Activated naive CD4-positive, alpha-beta T cell treated with anti-CD3 and anti-CD28 coated beads, Interleukin-2, amount 10 ng/mL, durations not matched to agents 7 days and 5 days (primary cell): ENCODE results near the gene FCGBP.
"Not testable (repeated sequence)": the region's sequence is repeated elsewhere in the genome, so short reads cannot be mapped to it uniquely, and the experiment has no call there.

Experiments
- CTCF ChIA-PET: fragments of 350-600 bp; sonication (Branson Sonifier 250); formaldehyde crosslinking; loops from one replicate; lab custom pipeline; 2021; ENCODE audit warnings: antibody characterized with exemption; lab: Charles Lee
- DNase-seq: peaks from one replicate; pipeline ENCODE4 v3.0.0-alpha.2; 2020
- H3K27ac Mint-ChIP-seq: one replicate; pipeline ENCODE4 v1.8.0; 2021; ENCODE audit warnings: mild to moderate bottlenecking, moderate library complexity, mixed read lengths
- H3K27me3 Mint-ChIP-seq: one replicate; pipeline ENCODE4 v1.8.0; 2021; ENCODE audit warnings: mild to moderate bottlenecking, mixed read lengths
- H3K36me3 Mint-ChIP-seq: one replicate; pipeline ENCODE4 v1.8.0; 2021; ENCODE audit warnings: mixed read lengths
- H3K4me1 Mint-ChIP-seq: one replicate; pipeline ENCODE4 v1.8.0; 2021; ENCODE audit warnings: mixed read lengths
- H3K4me3 Mint-ChIP-seq: one replicate; pipeline ENCODE4 v1.8.0; 2021; ENCODE audit warnings: mild to moderate bottlenecking, moderate library complexity, mixed read lengths
- H3K9me3 Mint-ChIP-seq: one replicate; pipeline ENCODE4 v1.8.0; 2021; ENCODE audit warnings: mixed read lengths

Gene FCGBP

GRCh38 chr19:39902326-39902725, 32.1 kb downstream of the FCGBP start:
- H3K27me3 Mint-ChIP-seq, CTCF ChIA-PET, H3K9me3 Mint-ChIP-seq, DNase-seq, H3K36me3 Mint-ChIP-seq, H3K4me1 Mint-ChIP-seq, H3K4me3 Mint-ChIP-seq, H3K27ac Mint-ChIP-seq: not testable (repeated sequence)

- H3K27ac Mint-ChIP-seq, H3K9me3 Mint-ChIP-seq, H3K4me1 Mint-ChIP-seq, H3K4me3 Mint-ChIP-seq, H3K36me3 Mint-ChIP-seq, H3K27me3 Mint-ChIP-seq, DNase-seq, CTCF ChIA-PET: not testable (repeated sequence)
Measured at GRCh38 chr19:39901681-39902080, 32.8 kb downstream of the FCGBP start.

- H3K27ac Mint-ChIP-seq, H3K27me3 Mint-ChIP-seq, H3K36me3 Mint-ChIP-seq, H3K4me3 Mint-ChIP-seq, H3K9me3 Mint-ChIP-seq, H3K4me1 Mint-ChIP-seq, CTCF ChIA-PET, DNase-seq: not testable (repeated sequence)
Measured at GRCh38 chr19:39898858-39899257, 35.6 kb downstream of the FCGBP start.

DNA sequence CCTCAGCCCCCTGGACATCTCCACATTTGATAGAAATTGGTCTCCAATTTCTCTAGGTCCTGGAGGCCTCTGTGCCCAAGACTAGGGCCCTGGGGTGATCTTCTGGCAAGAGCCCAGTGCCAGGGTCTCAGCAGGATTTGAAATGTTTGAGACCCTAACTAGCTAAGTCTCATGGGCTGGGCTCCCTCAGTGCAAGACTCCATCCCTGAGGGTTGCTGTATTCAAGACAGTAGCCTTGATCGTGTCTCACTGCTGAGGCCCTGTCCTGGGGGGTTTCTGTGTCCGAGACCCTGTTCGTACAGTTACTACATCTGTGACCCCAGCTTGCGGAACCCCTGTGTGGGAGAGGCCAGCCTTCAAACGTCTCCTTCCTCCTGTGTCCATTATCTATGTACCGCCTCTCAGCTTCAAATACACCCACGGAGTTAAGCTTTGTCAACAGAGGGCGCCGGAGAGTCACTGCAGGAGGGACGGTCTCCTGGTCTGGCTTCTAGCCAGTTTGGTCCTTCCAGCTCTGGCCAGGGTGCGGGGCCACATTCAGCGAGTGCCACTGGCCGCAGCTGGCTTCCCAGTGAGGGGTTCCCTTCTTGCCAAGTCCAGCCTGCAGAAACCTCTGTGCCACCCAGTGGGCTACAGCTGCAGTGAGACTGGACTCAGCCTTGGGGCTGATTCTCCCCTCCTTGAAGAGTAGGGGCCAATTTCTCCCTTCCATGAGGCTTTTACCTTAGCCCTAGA, 36.8 kb downstream of the FCGBP start:
- H3K36me3 Mint-ChIP-seq, H3K9me3 Mint-ChIP-seq, H3K4me3 Mint-ChIP-seq, CTCF ChIA-PET, H3K4me1 Mint-ChIP-seq, H3K27me3 Mint-ChIP-seq, H3K27ac Mint-ChIP-seq: not testable (repeated sequence)
- DNase-seq, result peak; percentile 43

- CTCF ChIA-PET, result interaction anchor here (1.2 kb wide), 1 partner anchor 76 kb away, joined by 7 read pairs; the partner anchor contains the start of gene PSMC4
- not testable (repeated sequence) for H3K27me3 Mint-ChIP-seq, H3K27ac Mint-ChIP-seq, DNase-seq, H3K4me3 Mint-ChIP-seq, H3K4me1 Mint-ChIP-seq, H3K36me3 Mint-ChIP-seq, H3K9me3 Mint-ChIP-seq
Measured at GRCh38 chr19:39895096-39895495, 39.3 kb downstream of the FCGBP start.

DNA sequence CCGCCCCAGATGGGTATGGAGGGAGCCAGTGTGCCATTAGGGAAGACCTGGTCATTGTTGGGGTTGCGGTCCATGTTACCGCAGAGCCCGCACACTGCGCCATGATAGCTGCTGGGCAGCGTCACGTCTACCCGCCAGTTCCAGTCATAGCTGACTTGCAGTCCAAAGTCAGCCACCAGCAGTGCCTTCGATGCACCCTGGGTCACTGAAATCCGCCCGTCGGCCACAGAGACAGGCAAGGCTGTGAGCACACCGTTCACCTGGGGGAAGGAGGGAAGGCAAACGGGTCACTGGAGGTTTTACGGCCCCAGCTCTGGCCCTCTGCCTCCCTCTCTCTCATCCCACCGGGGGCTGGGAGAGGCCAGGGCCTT, 40.2 kb downstream of the FCGBP start:
- H3K4me3 Mint-ChIP-seq, H3K27ac Mint-ChIP-seq, H3K27me3 Mint-ChIP-seq, DNase-seq, H3K4me1 Mint-ChIP-seq, H3K9me3 Mint-ChIP-seq, H3K36me3 Mint-ChIP-seq: not testable (repeated sequence)
- CTCF ChIA-PET, result interaction anchor here (1.2 kb wide), 1 partner anchor 76 kb away, joined by 7 read pairs; the partner anchor contains the start of gene PSMC4

DNA sequence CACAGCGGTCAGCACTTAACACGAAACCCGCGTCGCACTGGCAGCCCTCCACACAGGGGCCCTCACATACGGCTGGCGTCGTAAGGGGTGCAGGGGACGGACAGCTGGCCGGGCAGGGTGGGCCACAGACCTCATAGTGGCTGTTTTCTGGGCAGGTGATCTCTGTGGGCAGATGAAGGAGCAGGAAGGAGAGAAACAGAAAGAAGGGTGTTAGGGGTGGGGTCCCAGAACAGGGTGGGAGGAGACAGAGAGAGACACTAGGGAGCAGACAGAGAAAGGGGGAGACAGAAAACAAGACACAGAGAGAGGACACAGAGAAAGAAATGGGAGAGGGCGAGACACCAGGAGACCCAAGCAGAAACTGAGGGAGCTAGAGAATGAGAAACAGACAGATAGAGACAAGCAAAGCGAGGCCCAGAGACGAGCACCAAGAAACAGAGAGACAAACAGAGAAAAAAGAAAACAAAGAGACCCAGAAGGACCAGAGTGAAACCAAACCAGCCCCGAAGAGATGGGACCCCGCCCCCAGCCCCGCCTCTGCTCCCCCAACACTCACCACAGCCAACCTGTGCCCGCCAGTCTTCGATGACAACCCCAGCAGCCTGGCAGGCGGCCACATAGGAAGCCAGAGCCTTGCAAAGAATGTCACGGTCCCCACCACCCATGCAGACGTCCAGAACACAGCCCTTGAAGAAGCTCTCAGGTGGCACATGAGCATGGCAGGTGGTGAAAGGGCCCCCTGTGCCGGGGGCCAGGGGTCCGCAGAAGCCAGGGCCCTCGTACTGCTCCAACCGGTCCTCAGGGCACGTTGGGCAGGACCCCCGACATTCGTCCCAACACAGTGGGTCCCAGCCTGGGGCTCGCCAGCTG, 40.8 kb downstream of the FCGBP start:
- peak overlapping the region; percentile 2 for H3K27ac Mint-ChIP-seq
- H3K36me3 Mint-ChIP-seq, H3K4me3 Mint-ChIP-seq, H3K9me3 Mint-ChIP-seq, H3K27me3 Mint-ChIP-seq, H3K4me1 Mint-ChIP-seq: not testable (repeated sequence)
- peak; percentile 47 for DNase-seq
- CTCF ChIA-PET, result interaction anchor here (0.6 kb wide), 1 partner anchor 77 kb away, joined by 3 read pairs; the partner anchor contains the start of gene PSMC4

DNA sequence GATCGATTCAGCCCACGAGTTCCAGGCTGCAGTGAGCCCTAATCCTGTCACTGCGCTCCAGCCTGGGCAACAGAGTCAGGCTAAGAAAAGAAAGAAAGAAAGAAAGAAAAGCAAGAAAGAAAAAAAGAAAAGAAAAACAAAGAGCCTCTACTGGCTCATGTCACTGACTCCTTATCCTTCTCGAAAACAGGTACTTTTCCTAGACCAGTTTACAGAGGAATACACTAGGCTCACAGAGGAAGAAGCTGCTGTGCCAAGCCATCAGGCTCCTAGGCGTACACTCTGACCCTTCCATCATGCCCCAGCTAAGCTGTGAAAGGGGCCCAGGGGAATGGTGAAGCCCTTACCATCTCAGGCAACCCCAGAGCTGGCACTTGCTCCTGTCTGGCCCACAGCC, 41.9 kb downstream of the FCGBP start:
- H3K27ac Mint-ChIP-seq, H3K36me3 Mint-ChIP-seq, H3K9me3 Mint-ChIP-seq, H3K4me1 Mint-ChIP-seq, H3K27me3 Mint-ChIP-seq, CTCF ChIA-PET, DNase-seq, H3K4me3 Mint-ChIP-seq: not testable (repeated sequence)

DNA sequence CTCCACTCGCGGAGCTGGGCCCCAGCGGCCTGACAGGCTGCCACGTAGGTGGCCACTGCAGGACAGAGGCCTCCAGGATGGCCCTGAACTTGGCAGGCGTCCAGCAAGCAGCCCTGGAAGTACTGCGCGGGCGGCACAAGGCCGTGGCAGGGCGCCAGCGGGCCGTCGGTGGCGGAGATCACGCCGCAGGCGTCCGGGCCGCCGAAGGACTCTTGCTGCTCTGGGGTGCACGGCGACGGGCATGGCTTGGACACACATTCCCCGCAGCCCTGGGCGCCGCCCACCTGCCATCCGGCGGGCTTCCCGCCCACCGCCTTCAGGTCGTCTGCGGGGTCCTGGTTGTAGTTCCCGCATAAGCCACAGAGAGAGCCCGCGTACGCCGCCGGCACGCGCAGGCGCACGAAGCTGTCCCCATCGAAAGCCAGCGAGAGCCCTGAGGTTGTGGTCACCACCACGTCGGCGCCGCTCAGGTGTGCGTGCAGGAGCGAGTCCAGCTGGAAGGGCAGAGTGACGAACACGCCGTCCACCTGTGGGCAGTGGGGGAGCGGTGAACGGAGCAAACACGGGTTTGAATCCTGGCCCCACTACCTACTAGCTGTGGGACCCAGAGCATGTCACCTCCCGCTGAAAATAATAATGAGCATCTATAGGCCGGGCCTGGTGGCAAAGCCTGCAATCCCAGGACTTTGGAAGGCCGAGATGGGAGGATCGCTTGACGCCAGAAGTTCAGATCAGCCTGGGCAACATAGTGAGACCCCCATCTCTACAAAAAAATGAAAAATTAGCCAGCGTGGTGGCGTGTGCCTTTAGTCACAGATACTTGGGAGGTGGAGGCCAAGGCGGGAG, 42.6 kb downstream of the FCGBP start:
- H3K36me3 Mint-ChIP-seq, H3K9me3 Mint-ChIP-seq, CTCF ChIA-PET, H3K27me3 Mint-ChIP-seq, H3K4me1 Mint-ChIP-seq, H3K27ac Mint-ChIP-seq, DNase-seq, H3K4me3 Mint-ChIP-seq: not testable (repeated sequence)

- no peak overlapping the region for H3K4me3 Mint-ChIP-seq
Measured at GRCh38 chr19:39890755-39891551, 43.5 kb downstream of the FCGBP start.

GRCh38 chr19:39889872-39890754, 44.3 kb downstream of the FCGBP start:
- DNase-seq, H3K9me3 Mint-ChIP-seq, H3K27ac Mint-ChIP-seq, H3K4me3 Mint-ChIP-seq, H3K36me3 Mint-ChIP-seq, H3K4me1 Mint-ChIP-seq, H3K27me3 Mint-ChIP-seq: not testable (repeated sequence)
- CTCF ChIA-PET, result interaction anchor here (0.7 to 1.0 kb wide), 2 partner anchors 11 to 80 kb away, joined by 3 to 5 read pairs; no protein-coding TSS in a partner anchor

More at GRCh38 chr19:39890755-39891551, 43.5 kb downstream of the FCGBP start:
- no peaks in the 10 kb centered on the region for H3K9me3 Mint-ChIP-seq
- peaks cover 4% of the 10 kb centered on the region for H3K4me1 Mint-ChIP-seq
- H3K27ac Mint-ChIP-seq, result no peak overlapping the region
- CTCF ChIA-PET, result interaction anchor here (1.0 kb wide), 1 partner anchor 12 kb away, joined by 5 read pairs; no protein-coding TSS in a partner anchor
- no peak for DNase-seq
- H3K36me3 Mint-ChIP-seq, result no peaks in the 10 kb centered on the region
- H3K27me3 Mint-ChIP-seq, result no peaks in the 10 kb centered on the region

GRCh38 chr19:39887456-39887951, 46.9 kb downstream of the FCGBP start:
- CTCF ChIA-PET, H3K9me3 Mint-ChIP-seq, DNase-seq, H3K4me3 Mint-ChIP-seq, H3K4me1 Mint-ChIP-seq, H3K36me3 Mint-ChIP-seq, H3K27me3 Mint-ChIP-seq, H3K27ac Mint-ChIP-seq: not testable (repeated sequence)
